Transverse colon (tissue), 4 donors: ENCODE data around the gene ZNF786. TPM values are rescaled to one million over a fixed set of nuclear protein-coding genes. Genes with fewer than 3 reads are reported as not detected.

ENCODE experiments used
- DNase-seq: peaks from one replicate; pipeline ENCODE4 v3.0.0-alpha.2; 2019
- H3K27ac ChIP-seq, 4 donors: fragments of 200-600 bp; sonication (generic); 2 replicates each; pipeline ENCODE4 v1.5.1; 2016 to 2018; ENCODE audit warnings: inconsistent platforms in 4 of 4
- H3K27me3 ChIP-seq: fragments of 200-600 bp; sonication (generic); 2 replicates; pipeline ENCODE4 v1.5.1; 2017; ENCODE audit warnings: inconsistent platforms
- H3K36me3 ChIP-seq, 4 donors: fragments of 200-600 bp; sonication (generic); 2 replicates each; pipeline ENCODE4 v1.5.1; 2017 to 2019; ENCODE audit warnings: inconsistent platforms in 4 of 4
- H3K4me1 ChIP-seq, 4 donors: fragments of 200-600 bp; sonication (generic); 2 replicates each; pipeline ENCODE4 v1.5.1; 2017 to 2020; ENCODE audit warnings: inconsistent platforms in 4 of 4
- H3K4me3 ChIP-seq, 4 donors: fragments of 200-600 bp; sonication (generic); 1 replicate in 1 of 4; 2 replicates in 3 of 4; pipeline versions ENCODE4 v1.5.1 to v1.6.1; 2017 to 2019; ENCODE audit warnings: inconsistent platforms in 4 of 4
- H3K9me3 ChIP-seq, 2 donors: fragments of 200-600 bp; sonication (generic); 2 replicates each; pipeline ENCODE4 v1.5.1; 2017 to 2019; ENCODE audit warnings: inconsistent platforms in 2 of 2
- EP300 ChIP-seq: sonication (generic); formaldehyde crosslinking; IDR thresholded peaks from one replicate; pipeline ENCODE4 v1.6.1; 2017; ENCODE audit warnings: antibody characterized with exemption, low read depth
- POLR2A ChIP-seq: fragments of 450-650 bp; IDR thresholded peaks from one replicate; pipeline ENCODE4 v1.6.1; 2016; ENCODE audit warnings: antibody characterized with exemption, mild to moderate bottlenecking, moderate library complexity
- POLR2AphosphoS5 ChIP-seq, 3 donors: sonication (generic); formaldehyde crosslinking; IDR thresholded peaks; one replicate each; pipeline ENCODE4 v1.6.1; 2016; ENCODE audit warnings: antibody characterized with exemption in 3 of 3
- WGBS, 2 donors: methylation state at CpG; one replicate each; pipeline ENCODE4 v1.1.5; 2018; ENCODE audit warnings: low coverage in 1 of 2; 5-methylcytosine and 5-hydroxymethylcytosine counted together
- in situ Hi-C, 4 donors: fragments of 200-750 bp; cut with MboI; loops; one replicate each; pipeline versions ENCODE4 v1.15.0 to v1.15.1; 2017; ENCODE audit warnings: low sequenced_read_pairs in 3 of 4, low pct_ligation_motif_present in 1 of 4, low pct_unique_long_range_greater_than_20kb in 1 of 4
- intact Hi-C: fragments of 100-400 bp; cut with DNase I; formaldehyde crosslinking; loops from one replicate; pipeline ENCODE4 v1.15.1; 2023; ENCODE audit warnings: low total_unique reads
- total RNA-seq, 4 donors: library from RNA; depleted of rRNA; stranded (reverse); fragments of >200 nt; gene quantifications; one replicate each; pipeline ENCODE4 v1.1.0, GENCODE V29; 2016
- TF ChIP-seq, protein P1 (sequence below), 5 experiments: fragments of 200-600 bp in 3 of 5; fragments of 450-650 bp in 2 of 5; sonication (generic) in 3 of 5; IDR thresholded peaks; 1 replicate in 2 of 5; 2 replicates in 3 of 5; pipeline ENCODE4 v1.5.1; 2016 to 2017; ENCODE audit warnings: antibody characterized with exemption in 5 of 5, inconsistent platforms in 3 of 5, mild to moderate bottlenecking in 2 of 5, moderate library complexity in 1 of 5

The ZNF786 gene, protein sequence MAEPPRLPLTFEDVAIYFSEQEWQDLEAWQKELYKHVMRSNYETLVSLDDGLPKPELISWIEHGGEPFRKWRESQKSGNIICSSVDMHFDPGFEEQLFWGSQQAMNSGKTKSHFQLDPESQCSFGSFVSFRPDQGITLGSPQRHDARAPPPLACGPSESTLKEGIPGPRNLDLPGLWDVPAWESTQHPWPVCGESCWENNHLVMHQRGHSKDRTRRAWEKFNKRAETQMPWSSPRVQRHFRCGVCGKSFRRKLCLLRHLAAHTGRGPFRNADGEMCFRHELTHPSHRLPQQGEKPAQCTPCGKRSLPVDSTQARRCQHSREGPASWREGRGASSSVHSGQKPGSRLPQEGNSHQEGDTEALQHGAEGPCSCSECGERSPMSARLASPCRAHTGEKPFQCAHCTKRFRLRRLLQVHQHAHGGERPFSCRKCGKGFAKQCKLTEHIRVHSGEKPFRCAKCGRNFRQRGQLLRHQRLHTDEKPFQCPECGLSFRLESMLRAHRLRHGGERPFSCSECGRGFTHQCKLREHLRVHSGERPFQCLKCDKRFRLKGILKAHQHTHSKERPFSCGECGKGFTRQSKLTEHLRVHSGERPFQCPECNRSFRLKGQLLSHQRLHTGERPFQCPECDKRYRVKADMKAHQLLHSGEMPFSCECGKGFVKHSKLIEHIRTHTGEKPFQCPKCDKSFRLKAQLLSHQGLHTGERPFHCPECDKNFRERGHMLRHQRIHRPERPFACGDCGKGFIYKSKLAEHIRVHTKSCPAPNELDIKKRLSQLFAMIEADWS
- 1 to 10 TPM; 4.0 to 5.2 (median 5.2) TPM for total RNA-seq

- in situ Hi-C loops = loop anchor here in 1 of 4 donors (10.0 kb wide), 1 partner anchor 86 kb away; no protein-coding TSS in a partner anchor
Observed at GRCh38 chr7:149090397-149091195, at the start of gene ZNF786. TSS of gene ZNF786 (minus strand) at chr7:149090718. CDS start at chr7:149090640, 78 bp downstream.

GRCh38 chr7:149136118-149136517 lies 45.6 kb upstream of the ZNF786 start:
- in situ Hi-C loops = no loop called here
- no peak overlapping the region for H3K4me3 ChIP-seq
- H3K4me1 ChIP-seq = no peaks in the 10 kb centered on the region
- TF ChIP-seq POLR2AphosphoS5 (IDR thresholded peaks at IDR 0.05) (no peak), EP300 (no peak), POLR2A (no peak)
- TF ChIP-seq, protein P1, sequence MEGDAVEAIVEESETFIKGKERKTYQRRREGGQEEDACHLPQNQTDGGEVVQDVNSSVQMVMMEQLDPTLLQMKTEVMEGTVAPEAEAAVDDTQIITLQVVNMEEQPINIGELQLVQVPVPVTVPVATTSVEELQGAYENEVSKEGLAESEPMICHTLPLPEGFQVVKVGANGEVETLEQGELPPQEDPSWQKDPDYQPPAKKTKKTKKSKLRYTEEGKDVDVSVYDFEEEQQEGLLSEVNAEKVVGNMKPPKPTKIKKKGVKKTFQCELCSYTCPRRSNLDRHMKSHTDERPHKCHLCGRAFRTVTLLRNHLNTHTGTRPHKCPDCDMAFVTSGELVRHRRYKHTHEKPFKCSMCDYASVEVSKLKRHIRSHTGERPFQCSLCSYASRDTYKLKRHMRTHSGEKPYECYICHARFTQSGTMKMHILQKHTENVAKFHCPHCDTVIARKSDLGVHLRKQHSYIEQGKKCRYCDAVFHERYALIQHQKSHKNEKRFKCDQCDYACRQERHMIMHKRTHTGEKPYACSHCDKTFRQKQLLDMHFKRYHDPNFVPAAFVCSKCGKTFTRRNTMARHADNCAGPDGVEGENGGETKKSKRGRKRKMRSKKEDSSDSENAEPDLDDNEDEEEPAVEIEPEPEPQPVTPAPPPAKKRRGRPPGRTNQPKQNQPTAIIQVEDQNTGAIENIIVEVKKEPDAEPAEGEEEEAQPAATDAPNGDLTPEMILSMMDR (IDR thresholded peaks at IDR 0.05) = no peak
- no peak overlapping the region for H3K27ac ChIP-seq
- WGBS, 2 donors = 90 to 95% methylated on average over 4 to 9 of the region's 9 CpGs
- intact Hi-C loops = no loop called here
- no peaks in the 10 kb centered on the region for H3K27me3 ChIP-seq
- no peak for DNase-seq
- H3K9me3 ChIP-seq = no peaks in the 10 kb centered on the region
- peaks cover 0 to 6% (median 0%) of the 10 kb centered on the region in 4 donors for H3K36me3 ChIP-seq

More at GRCh38 chr7:149090397-149091195, at the start of gene ZNF786:
- Histone ChIP-seq H3K4me1 (peaks cover 5 to 31% (median 6%) of the 10 kb centered on the region in 4 donors), H3K36me3 (no peaks in the 10 kb centered on the region), H3K4me3 (peak within 1 kb of the TSS; percentile 63 to 93 (median 88)), H3K27ac (peak within 1 kb of the TSS; percentile 98 to 100 (median 99)), H3K9me3 (no peaks in the 10 kb centered on the region), H3K27me3 (no peaks in the 10 kb centered on the region)
- peak; percentile 90 for DNase-seq
- intact Hi-C loops = loop anchor here (2.0 kb wide), 1 partner anchor 86 kb away; no protein-coding TSS in a partner anchor
- TF ChIP-seq, protein P1 (IDR thresholded peaks at IDR 0.05) = peak; percentile 86 to 96 (median 93)
- TF ChIP-seq POLR2A = peak; percentile 94
- TF ChIP-seq EP300 = no peak
- TF ChIP-seq POLR2AphosphoS5 (IDR thresholded peaks at IDR 0.05) = peak; percentile 71 to 92 (median 92)
- WGBS, 2 donors = 0% methylated on average over 37 of the region's 77 CpGs; no CpG with 5 or more reads in 1 of the 2 donors

DNA sequence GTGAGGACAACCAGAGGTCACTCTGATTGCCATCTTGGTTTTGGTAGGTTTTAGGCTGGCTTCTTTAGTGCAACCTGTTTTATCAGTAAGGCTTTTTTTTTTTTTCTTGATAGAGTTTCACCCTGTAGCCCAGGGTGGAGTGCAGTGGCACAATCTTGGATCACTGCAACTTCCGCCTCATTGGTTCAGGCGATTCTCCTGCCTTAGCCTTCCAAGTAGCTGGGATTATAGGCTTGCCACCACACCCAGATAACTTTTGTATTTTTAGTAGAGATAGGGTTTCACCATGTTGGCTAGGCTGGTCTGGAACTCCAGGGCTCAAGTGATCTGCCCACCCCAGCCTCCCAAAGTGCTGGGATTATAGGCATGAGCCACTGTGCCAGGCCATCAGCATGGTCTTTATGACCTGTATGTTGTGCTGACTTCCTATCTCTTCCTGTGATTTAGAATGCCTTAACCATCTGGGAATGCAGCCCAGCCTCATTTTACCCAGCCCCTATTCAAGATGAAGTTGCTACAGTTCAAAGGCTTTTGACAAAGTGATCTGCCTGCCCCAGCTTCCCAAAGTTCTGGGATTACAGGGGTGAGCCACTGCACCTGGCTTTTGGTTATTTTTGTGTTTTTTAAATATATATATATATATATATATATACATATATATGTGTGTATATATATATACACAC lies 42.7 kb upstream of the ZNF786 start:
- H3K36me3 ChIP-seq = peaks cover 0 to 15% (median 0%) of the 10 kb centered on the region in 4 donors
- H3K4me3 ChIP-seq = no peak overlapping the region
- H3K9me3 ChIP-seq = peaks cover 0 to 3% of the 10 kb centered on the region in 2 donors
- WGBS, 2 donors = 100% methylated on average over 2 of the region's 2 CpGs
- H3K27ac ChIP-seq = no peak overlapping the region
- no peak for DNase-seq
- peaks cover 0 to 2% (median 0%) of the 10 kb centered on the region in 4 donors for H3K4me1 ChIP-seq
- intact Hi-C loops = no loop called here
- no peaks in the 10 kb centered on the region for H3K27me3 ChIP-seq
- in situ Hi-C loops = no loop called here
- TF ChIP-seq POLR2A (no peak), EP300 (no peak), POLR2AphosphoS5 (IDR thresholded peaks at IDR 0.05) (no peak)
- TF ChIP-seq, protein P1 (IDR thresholded peaks at IDR 0.05) = no peak
